Smooth muscle cell (in vitro differentiated cells): ENCODE data around the gene EMC10. TPM values are rescaled to one million over a fixed set of nuclear protein-coding genes. Genes with fewer than 3 reads are reported as not detected.

Source experiments
- DNase-seq: peaks from one replicate; lab custom pipeline; 2025; ENCODE audit not compliant: unreplicated experiment; lab: John Stamatoyannopoulos, UW
- H2AFZ ChIP-seq: fragments of 200-600 bp; sonication (generic); 2 replicates; pipeline ENCODE4 v1.6.0; 2016; ENCODE audit warnings: antibody characterized with exemption, low read depth, mild to moderate bottlenecking
- H3F3A ChIP-seq: fragments of 200-600 bp; sonication (generic); 2 replicates; pipeline ENCODE4 v1.6.0; 2017; ENCODE audit warnings: antibody characterized with exemption, low read depth
- H3K27ac ChIP-seq: fragments of 200-600 bp; sonication (generic); 2 replicates; pipeline ENCODE4 v1.5.1; 2016; ENCODE audit warnings: low read depth, mild to moderate bottlenecking
- H3K27me3 ChIP-seq: fragments of 200-600 bp; sonication (generic); 2 replicates; pipeline ENCODE4 v1.6.1; 2016; ENCODE audit warnings: low read depth, mild to moderate bottlenecking
- H3K36me3 ChIP-seq: fragments of 200-600 bp; sonication (generic); 2 replicates; pipeline ENCODE4 v1.5.1; 2016; ENCODE audit warnings: low read depth
- H3K4me1 ChIP-seq: fragments of 200-600 bp; sonication (generic); 2 replicates; pipeline ENCODE4 v1.5.1; 2016; ENCODE audit warnings: low read depth
- H3K4me2 ChIP-seq: fragments of 200-600 bp; sonication (generic); 2 replicates; pipeline ENCODE4 v1.6.0; 2016; ENCODE audit warnings: mild to moderate bottlenecking
- H3K4me3 ChIP-seq: fragments of 200-600 bp; sonication (generic); 2 replicates; pipeline ENCODE4 v1.5.1; 2016; ENCODE audit warnings: mild to moderate bottlenecking
- H3K79me2 ChIP-seq: fragments of 200-600 bp; sonication (generic); 2 replicates; pipeline ENCODE4 v1.6.0; 2016; ENCODE audit warnings: low read depth, mild to moderate bottlenecking
- H3K9ac ChIP-seq: fragments of 200-600 bp; sonication (generic); 2 replicates; pipeline ENCODE4 v1.6.0; 2016; ENCODE audit warnings: low read depth
- H3K9me3 ChIP-seq: fragments of 200-600 bp; sonication (generic); replicated peaks from 2 replicates; pipeline ENCODE4 v1.5.1; 2016; ENCODE audit warnings: low read depth
- H4K20me1 ChIP-seq: fragments of 200-600 bp; sonication (generic); 2 replicates; pipeline ENCODE4 v1.6.0; 2016; ENCODE audit warnings: low read depth
- CTCF ChIP-seq: fragments of 200-600 bp; sonication (generic); IDR thresholded peaks from 2 replicates; pipeline ENCODE4 v1.5.1; 2017; ENCODE audit warnings: borderline replicate concordance, mild to moderate bottlenecking, antibody characterized with exemption; ENCODE audit not compliant: insufficient read depth, poor library complexity, severe bottlenecking
- WGBS: methylation state at CpG from one replicate; pipeline ENCODE4 v1.1.7; 2016; ENCODE audit warnings: low lambda C conversion rate; 5-methylcytosine and 5-hydroxymethylcytosine counted together
- polyA plus RNA-seq: library from polyadenylated mRNA; unstranded; fragments of >200 nt; fragmentation: Nextera tagmentation; extraction: Ambion mirVana; gene quantifications from 2 replicates; pipeline ENCODE4 v1.2.1, GENCODE V29; 2016
- total RNA-seq: library from RNA; depleted of rRNA; stranded (reverse); fragments of >200 nt; gene quantifications from 2 replicates; pipeline ENCODE4 v1.2.3, GENCODE V29; 2014

Gene EMC10
- total and polyA plus RNA-seq, 2 experiments from 2014 or later = 18.0 to 51.7 TPM

GRCh38 chr19:50461066-50461875, 15.0 kb upstream of the EMC10 start:
- Histone ChIP-seq H4K20me1 (no peaks in the 10 kb centered on the region), H3K27ac (no peak overlapping the region), H2AFZ (no peak overlapping the region), H3K4me1 (no peaks in the 10 kb centered on the region), H3K27me3 (no peaks in the 10 kb centered on the region), H3K9ac (no peak overlapping the region), H3K4me3 (no peak overlapping the region), H3K4me2 (no peak overlapping the region), H3K9me3 (no peaks in the 10 kb centered on the region), H3K79me2 (no peaks in the 10 kb centered on the region), H3F3A (no peaks in the 10 kb centered on the region), H3K36me3 (no peaks in the 10 kb centered on the region)
- 36% methylated on average over 27 of the region's 28 CpGs for WGBS
- TF ChIP-seq CTCF = peak; percentile 77
- peak; percentile 4 for DNase-seq

GRCh38 chr19:50462970-50463369, 13.3 kb upstream of the EMC10 start:
- no peak overlapping the region for H3K4me3 ChIP-seq
- no peak overlapping the region for H2AFZ ChIP-seq
- H3F3A ChIP-seq = no peaks in the 10 kb centered on the region
- H3K27ac ChIP-seq = no peak overlapping the region
- no peaks in the 10 kb centered on the region for H3K79me2 ChIP-seq
- no peak overlapping the region for H3K9ac ChIP-seq
- H3K27me3 ChIP-seq = no peaks in the 10 kb centered on the region
- H3K9me3 ChIP-seq = no peaks in the 10 kb centered on the region
- H3K4me1 ChIP-seq = no peaks in the 10 kb centered on the region
- no peak for DNase-seq
- no peak overlapping the region for H3K4me2 ChIP-seq
- 81% methylated on average over 7 of the region's 7 CpGs for WGBS
- no peaks in the 10 kb centered on the region for H4K20me1 ChIP-seq
- no peak for TF ChIP-seq CTCF
- no peaks in the 10 kb centered on the region for H3K36me3 ChIP-seq

GRCh38 chr19:50464348-50464747, 12.0 kb upstream of the EMC10 start:
- H4K20me1 ChIP-seq = no peaks in the 10 kb centered on the region
- no peak overlapping the region for H3K4me3 ChIP-seq
- H3K79me2 ChIP-seq = no peaks in the 10 kb centered on the region
- DNase-seq = no peak
- H3K4me2 ChIP-seq = no peak overlapping the region
- TF ChIP-seq CTCF = no peak
- H3K4me1 ChIP-seq = no peaks in the 10 kb centered on the region
- H2AFZ ChIP-seq = no peak overlapping the region
- no peaks in the 10 kb centered on the region for H3K27me3 ChIP-seq
- no peaks in the 10 kb centered on the region for H3F3A ChIP-seq
- no peaks in the 10 kb centered on the region for H3K36me3 ChIP-seq
- WGBS = 89% methylated on average over 19 of the region's 19 CpGs
- no peaks in the 10 kb centered on the region for H3K9me3 ChIP-seq
- no peak overlapping the region for H3K27ac ChIP-seq
- no peak overlapping the region for H3K9ac ChIP-seq

- H4K20me1 ChIP-seq = no peaks in the 10 kb centered on the region
- H3K27ac ChIP-seq = no peak overlapping the region
- H3K27me3 ChIP-seq = no peaks in the 10 kb centered on the region
- no peaks in the 10 kb centered on the region for H3K36me3 ChIP-seq
- H3K4me1 ChIP-seq = no peaks in the 10 kb centered on the region
- TF ChIP-seq CTCF = no peak
- H3K4me2 ChIP-seq = no peak overlapping the region
- WGBS = 98% methylated on average over 8 of the region's 13 CpGs
- no peaks in the 10 kb centered on the region for H3K79me2 ChIP-seq
- no peak overlapping the region for H2AFZ ChIP-seq
- H3K9ac ChIP-seq = no peak overlapping the region
- H3K4me3 ChIP-seq = no peak overlapping the region
- H3F3A ChIP-seq = no peaks in the 10 kb centered on the region
- no peaks in the 10 kb centered on the region for H3K9me3 ChIP-seq
- no peak for DNase-seq
Measured at GRCh38 chr19:50465000-50465399, 11.3 kb upstream of the EMC10 start.
